NCI-H69 (cell line): ENCODE measurements around the gene TIA1.
"Not testable (repeated sequence)": the region's sequence is repeated elsewhere in the genome, so short reads cannot be mapped to it uniquely, and the experiment has no call there.

Source experiments
- DNase-seq: peaks from one replicate; lab custom pipeline; 2025; lab: John Stamatoyannopoulos, UW

TIA1 gene

DNA sequence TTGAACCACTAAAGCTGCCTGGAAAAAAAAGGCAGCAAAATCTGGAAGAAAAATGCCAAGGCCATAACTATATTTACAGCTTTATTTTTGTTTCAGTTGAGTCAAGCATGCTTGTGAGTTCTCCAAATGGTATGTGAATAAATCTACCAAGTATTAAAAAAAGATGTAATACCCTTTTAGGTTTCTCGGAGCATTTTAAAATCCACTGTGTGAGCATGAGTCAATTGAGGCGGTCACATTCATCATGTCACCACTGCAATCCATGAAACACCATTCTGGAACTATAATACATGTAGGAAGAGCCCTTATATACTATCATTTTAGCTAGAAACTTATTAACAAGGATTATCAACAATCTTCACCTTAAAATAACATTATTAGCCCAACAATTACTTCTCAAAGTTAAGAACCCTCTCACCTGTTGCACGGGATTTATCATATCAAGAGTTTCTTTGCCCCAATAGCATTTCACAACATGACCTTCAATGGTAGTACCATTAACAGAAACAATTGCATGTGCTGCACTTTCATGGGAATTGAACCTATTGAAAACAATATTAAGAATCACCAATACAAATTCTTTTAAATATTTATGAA lies 33.4 kb downstream of the TIA1 start:
- no peak for DNase-seq

DNA sequence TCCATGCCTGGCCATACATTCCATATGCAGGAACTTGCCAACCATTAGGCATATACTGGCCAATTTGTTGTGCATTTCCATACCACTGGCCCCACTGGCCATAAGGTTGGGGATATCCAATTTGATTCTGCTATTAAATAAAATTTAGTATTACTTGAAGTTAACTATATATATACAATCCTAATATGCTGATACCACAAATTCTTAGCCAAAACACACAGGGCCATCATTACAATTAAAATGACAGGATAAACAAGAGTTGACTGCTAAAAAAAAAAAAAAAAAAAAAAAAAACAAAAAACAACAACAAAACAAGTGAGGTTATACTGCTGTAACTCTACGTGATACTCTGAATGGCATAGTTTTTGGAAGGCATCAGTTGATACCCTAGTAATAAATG lies 34.1 kb downstream of the TIA1 start:
- no peak for DNase-seq

DNA sequence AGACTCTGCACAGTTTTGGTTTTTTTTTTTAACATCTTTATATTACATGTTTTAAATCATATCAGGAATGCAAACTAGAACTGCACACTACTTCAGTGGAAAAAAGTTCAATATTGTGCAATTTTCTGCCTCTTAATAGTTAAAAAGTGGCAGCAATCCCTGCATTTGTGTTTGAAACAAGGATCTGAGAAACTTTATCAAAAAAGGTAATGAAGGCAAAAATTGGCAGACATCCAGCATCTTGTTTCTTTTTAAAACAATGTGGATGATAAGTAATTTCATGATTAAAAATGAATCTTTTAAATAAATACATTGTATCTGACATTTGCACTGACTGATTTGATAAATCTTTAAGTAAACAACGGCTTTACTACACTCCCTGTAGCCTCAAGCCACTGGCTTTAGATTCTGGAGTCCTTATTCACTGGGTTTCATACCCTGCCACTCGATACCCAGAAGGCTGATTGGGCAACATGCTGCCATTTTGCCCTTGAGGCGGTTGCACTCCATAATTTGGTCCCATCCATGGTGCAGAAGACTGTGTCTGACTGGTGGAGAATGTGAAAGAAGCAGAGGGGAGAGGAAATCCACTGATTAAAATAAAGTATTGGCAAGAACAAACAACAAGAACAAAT lies 36.0 kb downstream of the TIA1 start:
- peak; percentile 29 for DNase-seq

DNA sequence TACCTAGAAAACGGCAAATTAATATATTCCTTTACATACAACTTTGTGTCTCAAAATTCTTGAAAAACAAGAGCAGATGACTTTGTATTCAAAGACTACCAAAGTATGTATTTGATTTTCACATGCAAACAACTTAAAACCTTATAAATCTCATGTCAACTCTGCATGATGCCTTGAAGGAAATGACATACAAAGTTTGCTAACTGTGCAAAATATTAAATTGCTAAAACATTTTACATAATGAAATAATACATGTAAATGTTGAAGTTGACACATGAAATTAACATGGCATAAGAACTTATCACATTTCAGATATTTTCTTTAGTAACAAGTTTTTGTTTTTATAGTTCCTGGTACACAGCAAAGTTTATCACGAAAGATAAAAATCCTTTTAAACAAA lies 36.8 kb downstream of the TIA1 start:
- DNase-seq, result no peak

DNA sequence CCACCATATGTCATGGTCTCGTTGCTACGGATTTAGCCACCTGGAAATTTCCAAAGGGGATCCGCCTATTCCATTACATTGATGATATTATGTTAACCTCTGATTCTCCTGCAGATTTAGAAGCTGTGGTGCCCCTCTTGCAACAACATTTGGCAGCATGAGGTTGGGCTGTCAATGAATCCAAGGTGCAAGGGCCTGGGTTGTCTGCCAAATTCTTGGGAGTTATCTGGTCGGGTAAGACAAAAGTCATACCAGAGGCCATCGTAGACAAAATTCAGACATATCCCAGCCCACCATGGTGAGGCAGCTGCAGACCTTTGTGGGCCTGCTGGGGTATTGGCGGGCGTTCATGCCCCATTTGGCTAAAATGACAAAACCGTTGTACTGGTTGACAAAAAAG lies 44.0 kb downstream of the TIA1 start:
- DNase-seq, result no peak

DNA sequence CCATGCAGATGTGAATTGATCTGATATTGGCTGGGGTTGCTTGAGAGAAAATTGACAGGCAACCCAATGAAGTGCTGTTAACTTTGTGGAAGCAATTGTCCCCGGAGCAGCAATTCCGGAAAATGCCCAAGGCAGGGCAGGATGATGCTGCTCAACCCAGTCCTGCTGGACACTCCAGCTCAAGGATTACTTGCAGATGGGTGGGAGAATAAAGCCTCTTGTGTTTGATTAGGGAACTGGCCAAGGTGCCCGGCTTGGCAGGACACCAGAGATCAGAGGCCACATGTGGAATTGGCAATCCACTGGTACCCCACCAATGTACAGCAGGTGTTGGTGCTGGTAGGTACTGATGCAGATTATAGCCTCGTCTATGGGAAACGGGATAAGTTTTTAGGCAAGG lies 45.3 kb downstream of the TIA1 start:
- peak; percentile 3 for DNase-seq

DNA sequence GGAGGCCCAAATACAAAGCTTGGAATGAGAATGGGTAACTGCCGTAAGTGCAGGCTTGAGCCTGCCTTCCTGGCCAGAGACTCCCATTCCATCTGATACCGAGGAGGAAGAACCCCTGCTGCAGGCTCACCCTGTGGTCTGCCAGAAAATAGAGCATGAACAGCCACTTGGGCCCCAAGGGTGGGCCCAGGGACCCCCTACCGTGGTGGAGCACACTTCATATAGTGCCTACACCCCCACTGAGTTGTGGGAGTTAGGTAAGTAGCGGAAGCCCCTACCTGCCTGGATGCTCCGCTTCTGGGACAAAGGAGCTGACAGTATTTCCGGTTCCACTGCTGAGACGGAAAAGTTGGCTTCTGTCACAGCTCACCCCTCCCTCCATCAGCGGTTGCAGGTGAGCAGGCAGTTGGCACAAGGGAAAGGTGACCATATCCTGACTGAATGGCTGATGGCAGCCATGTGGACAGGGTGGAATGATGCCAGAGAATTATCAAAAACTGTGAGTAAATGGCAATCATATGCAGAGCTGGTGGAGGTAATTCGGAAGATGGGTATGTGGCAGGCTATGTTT lies 46.1 kb downstream of the TIA1 start:
- peak; percentile 67 for DNase-seq

DNA sequence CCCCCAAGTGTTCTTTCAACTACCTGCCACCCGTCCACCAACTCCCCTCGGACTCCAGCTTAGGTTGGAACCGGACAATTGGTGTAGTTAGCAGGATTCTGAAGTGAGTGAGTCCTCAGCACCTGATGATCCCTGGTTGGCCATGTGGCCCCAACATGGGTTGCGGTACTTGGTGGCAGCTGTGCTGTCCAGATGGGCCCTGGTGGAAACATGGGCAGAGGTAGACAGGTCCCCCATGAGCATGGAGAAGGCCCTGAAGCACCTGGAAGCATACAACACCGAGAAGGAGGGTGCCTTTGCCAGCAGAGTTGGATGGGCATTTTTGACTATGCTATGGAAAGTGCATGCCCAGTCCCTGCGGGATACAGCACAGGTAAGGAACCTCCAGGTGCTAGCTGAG lies 46.6 kb downstream of the TIA1 start:
- DNase-seq, result no peak

DNA sequence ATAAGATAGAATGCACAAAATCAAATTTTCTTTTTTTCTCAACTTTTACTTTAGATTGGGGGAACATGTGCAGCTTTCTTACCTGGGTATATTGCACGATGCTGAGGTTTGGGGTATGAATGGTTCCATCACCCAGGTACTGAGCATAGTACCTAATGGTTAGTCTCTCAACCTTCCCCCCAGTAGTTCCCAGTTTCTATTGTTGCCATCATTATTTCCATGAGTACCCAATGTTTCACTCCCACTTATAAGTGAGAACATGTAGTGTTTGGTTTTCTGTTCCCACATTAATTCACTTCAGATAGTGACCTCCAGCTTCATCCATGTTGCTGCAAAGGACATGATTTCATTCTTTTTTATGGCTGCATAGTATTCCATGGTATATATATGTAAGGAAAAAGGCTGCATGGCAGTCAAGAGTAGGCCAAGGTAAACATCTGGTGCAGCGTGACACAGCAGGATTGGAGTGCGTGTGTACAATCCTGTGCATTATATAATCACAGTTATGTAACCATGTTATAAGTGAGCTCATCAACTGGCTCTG lies 47.1 kb downstream of the TIA1 start:
- no peak for DNase-seq

DNA sequence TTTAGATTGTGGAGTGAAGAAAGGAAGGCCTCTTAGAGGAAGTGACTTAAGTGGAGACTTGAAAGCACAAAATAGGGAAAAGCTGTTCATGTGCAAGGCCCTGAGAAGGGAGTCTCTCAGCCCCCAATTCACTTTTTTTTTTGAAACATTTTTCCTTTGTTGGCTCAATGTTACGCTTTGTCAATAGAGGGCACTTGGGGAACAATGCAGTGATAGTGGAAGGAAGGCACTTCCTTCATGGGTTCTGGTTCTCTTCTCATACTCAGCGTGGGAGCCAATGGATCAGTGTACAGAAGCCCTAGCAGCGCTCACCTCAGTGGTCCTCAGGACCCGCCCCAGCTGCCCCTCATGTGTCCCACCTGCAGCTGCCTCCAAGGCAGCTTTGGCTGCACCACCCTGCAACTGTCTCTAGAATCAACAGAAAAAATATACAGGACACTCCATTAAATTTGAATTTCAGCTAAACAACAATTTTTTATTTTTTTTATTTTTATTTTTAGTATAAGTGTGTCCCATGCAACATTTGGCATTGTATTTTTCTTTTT lies 49.0 kb downstream of the TIA1 start:
- DNase-seq, result peak; percentile 5

DNA sequence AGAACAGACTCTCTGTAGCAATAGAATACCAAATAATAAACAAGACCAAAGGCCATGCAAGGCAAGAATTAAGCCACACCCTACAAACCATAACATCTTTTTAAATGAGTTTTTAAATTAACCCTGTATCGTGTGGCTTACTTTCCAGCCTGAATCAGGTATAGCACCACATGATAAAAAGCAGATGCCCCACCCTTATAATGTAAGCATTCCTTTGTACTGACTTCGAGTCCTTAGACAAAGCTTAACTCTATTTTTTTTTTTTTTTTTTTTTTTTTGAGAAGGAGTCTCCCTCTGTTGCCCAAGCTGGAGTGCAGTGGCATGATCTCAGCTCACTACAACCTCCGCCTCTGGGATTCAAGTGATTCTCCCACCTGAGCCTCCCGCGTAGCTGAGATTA lies 55.9 kb downstream of the TIA1 start:
- DNase-seq, result no peak

DNA sequence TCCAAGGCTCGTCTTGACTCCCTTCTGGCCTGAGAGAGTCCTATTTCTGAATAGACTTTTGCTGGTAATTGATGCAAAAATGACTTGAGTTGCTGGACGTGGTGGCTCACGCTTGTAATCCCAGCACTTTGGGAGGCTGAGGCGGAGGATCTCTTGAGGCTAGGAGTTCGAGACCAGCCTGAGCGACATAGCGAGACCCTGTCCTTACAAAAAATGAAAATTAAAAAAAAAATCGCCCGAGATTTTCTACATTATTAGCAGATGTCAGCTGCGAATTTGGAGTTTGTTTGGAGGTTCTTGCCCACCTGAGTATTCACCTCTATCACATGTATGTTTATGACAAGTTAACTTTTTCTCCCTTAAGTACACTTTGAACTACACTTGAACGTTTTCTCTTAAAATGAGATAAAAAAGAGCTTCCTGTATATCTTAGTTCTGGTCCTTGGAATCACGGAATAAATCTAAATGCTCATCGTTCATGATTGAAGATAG lies 57.1 kb downstream of the TIA1 start:
- DNase-seq, result no peak

DNA sequence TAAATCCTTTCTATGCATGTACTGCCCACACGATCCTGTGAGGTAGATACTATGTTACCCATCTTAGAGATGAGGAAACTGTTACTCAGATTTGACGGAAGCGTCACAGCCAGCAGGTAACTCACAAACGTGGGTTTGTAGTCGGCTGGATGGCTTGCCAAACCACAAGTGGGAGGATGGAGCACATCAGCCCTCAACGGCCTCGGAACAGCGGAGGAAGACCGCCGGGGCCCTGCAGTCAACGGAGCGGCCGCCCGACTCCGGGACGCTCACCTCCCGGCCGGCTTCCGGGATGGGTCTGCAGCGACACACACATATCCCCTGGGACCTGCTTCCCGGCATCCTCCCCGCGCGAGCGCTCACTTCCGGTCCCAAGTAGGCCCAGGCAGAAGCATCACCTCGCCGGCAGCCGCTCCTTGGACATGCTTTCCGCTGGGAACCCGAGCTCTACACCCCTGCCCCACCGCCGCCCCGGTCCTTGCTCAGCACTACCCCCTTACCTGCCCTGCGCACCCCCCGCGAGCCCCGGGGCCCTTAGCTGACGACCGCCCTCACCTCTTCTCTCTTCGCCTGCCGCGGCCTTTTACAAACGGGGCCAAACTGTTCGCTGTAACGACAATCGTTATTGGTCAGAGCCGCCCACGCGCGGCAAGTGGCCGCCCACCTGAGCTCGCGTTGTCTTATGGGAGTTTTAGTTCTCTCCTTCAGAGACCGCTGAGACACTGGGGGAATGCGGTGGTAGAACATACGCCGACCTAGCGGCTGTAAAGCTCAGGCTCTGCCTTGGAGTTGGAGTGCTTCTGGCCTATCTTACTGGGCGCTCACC lies 57.8 kb downstream of the TIA1 start, which contains the start of gene C2orf42:
Gene C2orf42, minus strand, starts transcription at position 602 of the 826 bp plus-strand sequence. CDS start 9,034 bp downstream, outside the sequence.
- peak; percentile 95 for DNase-seq

DNA sequence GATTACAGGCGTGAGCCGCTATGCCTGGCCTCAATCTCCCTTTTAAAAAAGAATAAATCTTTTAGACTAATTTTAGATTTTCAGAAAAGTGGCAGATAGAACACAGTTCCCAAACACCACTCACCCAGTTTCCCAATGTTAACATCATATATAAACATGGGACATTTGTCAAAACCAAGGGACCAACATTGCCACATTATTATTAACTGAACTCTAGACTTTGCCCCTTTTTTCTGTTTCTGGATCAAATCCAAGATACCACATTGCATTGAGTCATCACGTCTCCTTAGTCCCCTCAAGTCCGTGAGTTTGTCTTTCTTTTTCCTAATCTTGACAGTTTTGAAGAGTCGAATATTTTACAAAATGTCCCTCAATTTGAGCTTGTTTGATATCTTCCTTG lies 60.0 kb downstream of the TIA1 start:
- DNase-seq, result no peak

DNA sequence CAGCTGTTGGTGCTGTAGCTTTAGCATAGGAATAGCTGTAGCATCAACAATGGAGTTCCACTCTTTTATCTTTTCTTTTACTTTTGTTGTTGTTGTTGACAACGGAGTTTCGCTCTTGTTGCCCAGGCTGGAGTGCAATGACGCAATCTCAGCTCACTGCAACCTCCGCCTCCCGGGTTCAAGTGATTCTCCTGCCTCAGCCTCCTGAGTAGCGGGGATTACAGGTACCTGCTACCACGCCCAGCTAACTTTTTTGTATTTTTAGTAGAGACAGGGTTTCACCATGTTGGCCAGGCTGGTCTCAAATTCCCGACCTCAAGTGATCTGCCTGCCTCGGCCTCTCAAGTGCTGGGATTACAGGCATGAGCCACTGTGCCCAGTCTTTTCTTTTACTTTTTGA lies 61.3 kb downstream of the TIA1 start:
- not testable (repeated sequence) for DNase-seq

DNA sequence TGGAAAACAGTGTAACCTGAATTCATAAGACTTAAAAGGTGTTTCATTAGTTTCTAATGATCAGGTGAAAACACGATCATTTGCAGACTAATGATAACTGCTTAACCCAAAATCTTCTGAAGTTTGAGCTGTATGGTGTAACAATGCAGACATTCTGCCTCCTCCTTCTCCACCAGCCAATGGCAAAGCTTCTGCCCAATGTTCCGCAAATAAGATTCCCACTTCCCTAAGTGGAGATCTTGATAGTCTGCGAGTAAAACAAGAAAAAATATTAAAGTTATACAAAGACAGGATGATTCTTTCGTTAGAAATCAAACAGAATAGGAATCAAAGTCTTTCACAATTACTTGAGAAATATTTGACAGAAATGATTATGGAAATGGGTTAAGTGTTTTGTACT lies 65.7 kb downstream of the TIA1 start:
- DNase-seq, result no peak

DNA sequence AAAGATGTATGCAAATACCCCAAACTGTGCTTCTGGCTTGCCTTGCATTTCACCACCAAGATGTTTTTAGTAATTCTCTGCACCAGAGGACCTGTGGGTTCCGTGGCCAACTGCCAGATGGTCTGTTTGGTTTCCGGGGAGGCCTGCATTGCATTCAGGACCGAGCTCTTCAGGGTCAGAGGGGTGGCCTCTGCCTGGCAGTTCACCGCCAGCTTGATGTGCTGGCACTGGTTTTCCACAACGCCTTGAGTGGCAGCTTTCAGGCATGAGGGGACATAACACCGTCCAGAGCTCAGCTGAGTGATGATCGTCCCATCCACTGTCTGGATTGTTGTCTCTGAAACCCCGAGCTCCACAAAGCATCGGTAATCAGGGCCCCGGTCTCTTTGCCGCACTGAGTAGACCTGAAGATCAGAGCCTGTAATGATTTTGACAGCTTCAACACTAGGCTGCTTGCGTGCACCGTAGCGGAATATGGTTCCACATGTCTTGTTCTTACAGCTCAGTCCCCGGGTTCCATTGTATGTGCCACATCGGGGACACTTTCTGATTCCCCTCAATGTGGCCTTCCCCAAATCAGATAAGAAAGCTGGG lies 67.0 kb downstream of the TIA1 start:
- DNase-seq, result no peak

DNA sequence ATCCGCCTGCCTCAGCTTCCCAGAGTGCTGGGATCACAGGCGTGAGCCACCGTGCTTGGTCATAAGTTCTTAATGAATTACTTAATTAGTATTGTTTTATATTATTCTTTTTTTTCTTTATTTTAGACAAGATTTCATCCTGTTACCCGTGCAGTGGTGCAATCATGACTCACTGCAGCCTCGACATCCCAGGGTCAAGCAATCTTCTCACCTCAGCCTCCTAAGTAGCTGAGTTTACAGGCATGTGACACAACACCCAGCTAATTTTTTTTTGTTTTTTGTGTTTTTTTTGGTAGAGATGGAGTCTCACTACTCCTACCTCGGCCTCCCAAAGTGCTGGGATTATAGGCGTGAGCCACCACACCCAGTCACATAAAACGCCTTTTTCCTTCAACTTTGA lies 74.9 kb downstream of the TIA1 start:
- no peak for DNase-seq

DNA sequence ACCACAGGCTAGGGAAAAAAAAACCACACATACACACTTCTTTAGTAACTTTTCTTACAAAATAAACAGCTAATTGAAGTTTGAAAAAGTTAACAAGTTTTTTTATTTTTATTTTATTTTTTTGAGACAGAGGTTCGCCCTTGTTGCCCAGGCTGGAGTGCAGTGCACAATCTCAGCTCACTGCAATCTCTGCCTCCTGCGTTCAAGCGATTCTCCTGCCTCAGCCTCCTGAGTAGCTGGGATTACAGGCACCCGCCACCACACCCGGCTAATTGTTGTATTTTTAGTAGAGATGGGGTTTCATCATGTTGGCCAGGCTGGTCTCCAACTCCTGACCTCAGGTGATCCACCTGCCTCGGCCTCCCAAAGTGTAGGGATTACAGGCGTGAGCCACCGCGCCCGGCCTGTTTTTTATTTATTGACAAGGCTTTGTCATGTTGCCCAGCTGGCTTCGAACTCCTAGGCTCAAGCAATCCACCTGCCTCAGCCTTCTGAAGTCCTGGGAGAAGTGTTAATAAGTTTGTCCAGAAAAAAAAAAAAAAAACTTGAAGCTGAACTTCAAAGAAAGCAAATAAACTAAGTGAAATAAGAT lies 78.7 kb downstream of the TIA1 start:
- not testable (repeated sequence) for DNase-seq

DNA sequence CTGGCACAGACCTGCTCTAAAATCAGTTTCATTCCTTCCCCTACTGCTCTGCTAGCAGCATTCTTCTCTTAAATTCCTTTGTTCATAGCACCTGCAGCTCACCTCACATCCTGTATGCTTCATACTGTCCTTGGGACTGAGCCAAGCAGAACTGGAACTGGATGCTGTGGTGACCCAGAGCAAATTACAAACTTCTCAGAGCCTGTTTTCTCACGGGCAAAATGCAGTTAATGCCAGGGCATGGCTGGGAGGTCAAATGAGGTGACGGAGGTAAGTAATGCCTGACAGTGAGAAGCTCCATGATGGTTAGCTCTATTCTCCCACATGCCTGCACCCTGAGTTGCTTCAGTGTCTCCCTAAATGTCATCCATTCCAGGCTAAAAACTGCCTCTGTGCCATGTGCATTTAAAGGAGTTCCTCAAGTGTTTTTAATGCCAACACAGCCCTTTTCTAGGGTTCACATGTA lies 87.3 kb downstream of the TIA1 start:
- DNase-seq, result no peak

DNA sequence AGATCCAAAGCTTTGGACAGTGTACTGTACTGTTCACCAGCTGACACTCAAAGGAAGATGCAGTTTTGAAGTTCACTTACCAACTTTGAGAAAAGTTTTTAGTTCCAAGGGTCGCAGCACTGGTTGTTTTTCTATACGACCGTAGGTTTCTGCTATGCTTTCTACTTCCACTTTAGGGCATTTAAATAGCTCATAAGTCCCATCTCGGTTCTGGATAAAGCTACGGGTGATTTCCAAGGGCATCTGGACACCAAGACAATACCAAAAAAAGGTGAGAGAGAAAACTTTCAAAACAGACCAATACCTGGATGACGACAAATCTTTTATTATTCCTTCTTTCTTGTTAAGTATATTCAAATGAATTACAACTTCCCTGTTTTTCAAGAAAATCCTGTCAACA lies 87.9 kb downstream of the TIA1 start:
- no peak for DNase-seq
